ENCODE data around the gene SYNGR4. TPM values are rescaled to one million over a fixed set of nuclear protein-coding genes. Genes with fewer than 3 reads are reported as not detected.
A peak's percentile ranks its signal among the peaks of the same experiment; 100 is the strongest.

Gene SYNGR4
- total and polyA plus RNA-seq, 2 donors (not counting 1 experiment from before 2014, with no cell fraction given): not detected

GRCh38 chr19:48405850-48406249, 41.7 kb downstream of the SYNGR4 start:
- Histone ChIP-seq H3K4me3 (ENCODE audit: control extremely low read depth in 1 of 5, extremely low read depth in 1 of 5, insufficient read depth in 1 of 5, low read depth in 2 of 5, low read length in 4 of 5) (no peak overlapping the region), H3K4me2 (replicated peaks; ENCODE audit: low read depth, low read length, poor library complexity, severe bottlenecking) (no peak overlapping the region), H4K20me1 (ENCODE audit: control insufficient read depth, insufficient read depth, low read length, poor library complexity, severe bottlenecking) (no peaks in the 10 kb centered on the region), H3K4me1 (ENCODE audit: control insufficient read depth in 2 of 2, insufficient read depth in 2 of 2, low read length in 2 of 2) (peaks cover 0 to 4% of the 10 kb centered on the region in 2 donors), H2AFZ (ENCODE audit: insufficient read depth, low read depth, low read length, poor library complexity, severe bottlenecking) (no peak overlapping the region), H3K36me3 (replicated peaks in 1 of 2; ENCODE audit: control extremely low read depth in 1 of 2, control insufficient read depth in 1 of 2, extremely low read depth in 1 of 2, insufficient read depth in 2 of 2, low read length in 1 of 2) (no peaks in the 10 kb centered on the region), H3K27ac (ENCODE audit: low read length in 2 of 2) (no peak overlapping the region), H3K9me3 (ENCODE audit: control extremely low read depth in 1 of 3, control insufficient read depth in 2 of 3, insufficient read depth in 1 of 3, low read length in 2 of 3) (peaks cover 1 to 4% (median 2%) of the 10 kb centered on the region in 3 donors), H3K9ac (ENCODE audit: low read length) (no peak overlapping the region), H3K79me2 (ENCODE audit: control insufficient read depth, insufficient read depth, low read length) (no peaks in the 10 kb centered on the region), H3K27me3 (replicated peaks in 1 of 4; ENCODE audit: control extremely low read depth in 1 of 4, control insufficient read depth in 3 of 4, insufficient read depth in 4 of 4, low read length in 3 of 4) (peaks cover 0 to 18% (median 5%) of the 10 kb centered on the region in 4 experiments)
- POLR2A ChIA-PET: no interaction called here
- 77% methylated on average over 10 of the region's 13 CpGs for WGBS (ENCODE audit: insufficient coverage)
- ATAC-seq (ENCODE audit: low read depth) (no peak), DNase-seq (no peak)
- Mint-ChIP-seq H3K4me3 (no peak overlapping the region), H3K27ac (no peak overlapping the region), H3K4me1 (peaks cover 4% of the 10 kb centered on the region), H3K27me3 (peaks cover 30% of the 10 kb centered on the region), H3K9me3 (ENCODE audit: insufficient read depth) (peaks cover 4% of the 10 kb centered on the region)
- CTCF ChIA-PET: interaction anchor here (1.6 kb wide), 1 partner anchor 15 kb away, joined by 4 read pairs; the partner anchor contains the start of gene KDELR1
- TF ChIP-seq, protein P1, sequence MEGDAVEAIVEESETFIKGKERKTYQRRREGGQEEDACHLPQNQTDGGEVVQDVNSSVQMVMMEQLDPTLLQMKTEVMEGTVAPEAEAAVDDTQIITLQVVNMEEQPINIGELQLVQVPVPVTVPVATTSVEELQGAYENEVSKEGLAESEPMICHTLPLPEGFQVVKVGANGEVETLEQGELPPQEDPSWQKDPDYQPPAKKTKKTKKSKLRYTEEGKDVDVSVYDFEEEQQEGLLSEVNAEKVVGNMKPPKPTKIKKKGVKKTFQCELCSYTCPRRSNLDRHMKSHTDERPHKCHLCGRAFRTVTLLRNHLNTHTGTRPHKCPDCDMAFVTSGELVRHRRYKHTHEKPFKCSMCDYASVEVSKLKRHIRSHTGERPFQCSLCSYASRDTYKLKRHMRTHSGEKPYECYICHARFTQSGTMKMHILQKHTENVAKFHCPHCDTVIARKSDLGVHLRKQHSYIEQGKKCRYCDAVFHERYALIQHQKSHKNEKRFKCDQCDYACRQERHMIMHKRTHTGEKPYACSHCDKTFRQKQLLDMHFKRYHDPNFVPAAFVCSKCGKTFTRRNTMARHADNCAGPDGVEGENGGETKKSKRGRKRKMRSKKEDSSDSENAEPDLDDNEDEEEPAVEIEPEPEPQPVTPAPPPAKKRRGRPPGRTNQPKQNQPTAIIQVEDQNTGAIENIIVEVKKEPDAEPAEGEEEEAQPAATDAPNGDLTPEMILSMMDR (IDR thresholded peaks at IDR 0.05): no peak
- TF ChIP-seq EZH2 (IDR thresholded peaks at IDR 0.05; ENCODE audit: borderline replicate concordance, insufficient read depth, low read depth, low read length, poor library complexity, severe bottlenecking): no peak
- intact Hi-C loops (cut with micrococcal nuclease): no loop called here

- Histone ChIP-seq H3K9me3 (ENCODE audit: control extremely low read depth in 1 of 3, control insufficient read depth in 2 of 3, insufficient read depth in 1 of 3, low read length in 2 of 3) (peaks cover 0 to 14% (median 0%) of the 10 kb centered on the region in 3 donors), H3K27ac (ENCODE audit: low read length in 2 of 2) (no peak overlapping the region), H3K4me2 (replicated peaks; ENCODE audit: low read depth, low read length, poor library complexity, severe bottlenecking) (peak overlapping the region; percentile 79), H4K20me1 (ENCODE audit: control insufficient read depth, insufficient read depth, low read length, poor library complexity, severe bottlenecking) (no peaks in the 10 kb centered on the region), H2AFZ (ENCODE audit: insufficient read depth, low read depth, low read length, poor library complexity, severe bottlenecking) (peak overlapping the region; percentile 75), H3K9ac (ENCODE audit: low read length) (no peak overlapping the region), H3K36me3 (replicated peaks in 1 of 2; ENCODE audit: control extremely low read depth in 1 of 2, control insufficient read depth in 1 of 2, extremely low read depth in 1 of 2, insufficient read depth in 2 of 2, low read length in 1 of 2) (no peaks in the 10 kb centered on the region), H3K79me2 (ENCODE audit: control insufficient read depth, insufficient read depth, low read length) (no peaks in the 10 kb centered on the region), H3K4me1 (ENCODE audit: control insufficient read depth in 2 of 2, insufficient read depth in 2 of 2, low read length in 2 of 2) (peaks cover 16 to 19% of the 10 kb centered on the region in 2 donors), H3K4me3 (ENCODE audit: control extremely low read depth in 1 of 5, extremely low read depth in 1 of 5, insufficient read depth in 1 of 5, low read depth in 2 of 5, low read length in 4 of 5) (no peak overlapping the region), H3K27me3 (replicated peaks in 1 of 4; ENCODE audit: control extremely low read depth in 1 of 4, control insufficient read depth in 3 of 4, insufficient read depth in 4 of 4, low read length in 3 of 4) (peaks cover 0 to 44% (median 10%) of the 10 kb centered on the region in 4 experiments)
- Mint-ChIP-seq H3K4me3 (peak overlapping the region; percentile 86), H3K9me3 (ENCODE audit: insufficient read depth) (no peaks in the 10 kb centered on the region), H3K4me1 (peaks cover 20% of the 10 kb centered on the region), H3K27ac (no peak overlapping the region), H3K27me3 (peaks cover 37% of the 10 kb centered on the region)
- ChIA-PET CTCF (interaction anchor here (1.8 kb wide), 1 partner anchor 23 kb away, joined by 7 read pairs; the partner anchor contains the start of gene KDELR1), POLR2A (interaction anchor here (0.5 kb wide), 1 partner anchor 13 kb away, joined by 4 read pairs; no protein-coding TSS in a partner anchor)
- ATAC-seq (ENCODE audit: low read depth): no peak
- WGBS (ENCODE audit: insufficient coverage): 55% methylated on average over 23 of the region's 24 CpGs
- intact Hi-C loops (cut with micrococcal nuclease): no loop called here
- TF ChIP-seq, protein P1 (IDR thresholded peaks at IDR 0.05): no peak
- TF ChIP-seq EZH2 (IDR thresholded peaks at IDR 0.05; ENCODE audit: borderline replicate concordance, insufficient read depth, low read depth, low read length, poor library complexity, severe bottlenecking): no peak
- peak; percentile 25 for DNase-seq
Observed at GRCh38 chr19:48413879-48414587, 49.9 kb downstream of the SYNGR4 start.
